ENCODE results near the gene RAB11B. TPM values are rescaled to one million over a fixed set of nuclear protein-coding genes. Genes with fewer than 3 reads are reported as not detected.
A peak's percentile ranks its signal among the peaks of the same experiment; 100 is the strongest.

Gene RAB11B
- total and polyA plus RNA-seq, 9 of the 15 experiments (the other 6 are each of a cell fraction or from before 2014, with no cell fraction given) = 0.74 to 71.0 (median 13.8) TPM

GRCh38 chr19:8446061-8446709, 56.0 kb downstream of the RAB11B start:
- ChIA-PET POLR2A (interaction anchor here (0.6 to 4.4 kb wide), 10 partner anchors 11 to 104 kb away, joined by 3 to 31 read pairs (median 4); partner anchors contain the start of gene ZNF414), CTCF (ENCODE audit: low intra/inter-chr PET ratio) (no interaction called here)
- H3K36me3 ChIP-seq (ENCODE audit: control insufficient read depth, insufficient read depth, low read length) = peaks cover 41% of the 10 kb centered on the region
- H3K4me1 ChIP-seq (replicated peaks in 1 of 2; ENCODE audit: control insufficient read depth in 2 of 2, insufficient read depth in 2 of 2, low read length in 2 of 2) = peaks cover 23 to 38% of the 10 kb centered on the region in 2 experiments
- peak overlapping the region; percentile 98 for H3K27ac ChIP-seq (ENCODE audit: extremely low read depth, low read depth, low read length)
- peak overlapping the region; percentile 88 for H3K4me2 ChIP-seq (ENCODE audit: insufficient read depth, low read length)
- ATAC-seq = no peak
- H3K79me2 ChIP-seq (ENCODE audit: control insufficient read depth, insufficient read depth, low read length) = peaks cover 63% of the 10 kb centered on the region
- intact Hi-C loops (cut with micrococcal nuclease) (no loop called here), in situ Hi-C loops (cut with MboI) (no loop called here)
- no TSS peak for BruUV-seq (replicated peaks)
- H3K9me3 ChIP-seq (replicated peaks; ENCODE audit: control insufficient read depth, insufficient read depth, low read depth, low read length) = no peaks in the 10 kb centered on the region
- H4K20me1 ChIP-seq (replicated peaks; ENCODE audit: control insufficient read depth, insufficient read depth, low read length) = peaks cover 36% of the 10 kb centered on the region
- H2AFZ ChIP-seq (ENCODE audit: low read depth, low read length) = no peak overlapping the region
- 0 out of 2 replicates have a peak, but pooled peaks have one; percentile 12 for TF ChIP-seq E2F5 (CRISPR knock-in tag; IDR thresholded peaks at IDR 0.05)
- no peak for TF ChIP-seq SMC3 (conservative IDR thresholded peaks at IDR 0.05; ENCODE audit: insufficient read depth, low read depth, low read length)
- no peak for TF ChIP-seq NCOR1 (IDR thresholded peaks at IDR 0.05)
- no peak for TF ChIP-seq CGGBP1 (CRISPR knock-in tag; IDR thresholded peaks at IDR 0.05)
- TF ChIP-seq ZNF395 (CRISPR knock-in tag; IDR thresholded peaks at IDR 0.05) = 0 out of 2 replicates have a peak, but pooled peaks have one; percentile 29
- H3K27me3 ChIP-seq (ENCODE audit: control insufficient read depth in 2 of 2, insufficient read depth in 2 of 2, low read length in 2 of 2) = no peaks in the 10 kb centered on the region
- peak overlapping the region; percentile 96 for H3K4me3 ChIP-seq
- no peak for DNase-seq (ENCODE audit: extremely low read depth in 1 of 4, low spot score in 3 of 4)
- H3K9ac ChIP-seq (ENCODE audit: insufficient read depth in 1 of 2, low read depth in 2 of 2, low read length in 2 of 2) = peak overlapping the region; percentile 100
- WGBS (ENCODE audit: insufficient coverage, low coverage, missing lambda C conversion rate) = 39% methylated on average over 16 of the region's 16 CpGs
- H3K9me1 ChIP-seq (ENCODE audit: control insufficient read depth, insufficient read depth, low read length) = peaks cover 7% of the 10 kb centered on the region
- FAIRE-seq = no peak

Data from K562 (cell line).